Measurements from ENCODE around the gene CCDC57.
"Not testable (repeated sequence)": the region's sequence is repeated elsewhere in the genome, so short reads cannot be mapped to it uniquely, and the experiment has no call there.

CCDC57 gene

GRCh38 chr17:82177276-82177675 is 35.4 kb downstream of the CCDC57 start:
- DNase-seq (ENCODE audit: low read depth): no peak

GRCh38 chr17:82175951-82176350 is 36.7 kb downstream of the CCDC57 start:
- no peak for DNase-seq (ENCODE audit: low read depth)

- DNase-seq (ENCODE audit: low read depth): no peak
Measured at GRCh38 chr17:82175201-82175600, 37.4 kb downstream of the CCDC57 start.

- DNase-seq (ENCODE audit: low read depth): not testable (repeated sequence)
Measured at GRCh38 chr17:82174042-82174857, 38.4 kb downstream of the CCDC57 start.

- DNase-seq (ENCODE audit: low read depth): no peak
Measured at GRCh38 chr17:82173351-82174041, 39.1 kb downstream of the CCDC57 start.

- no peak for DNase-seq (ENCODE audit: low read depth)
Measured at GRCh38 chr17:82172486-82173160, 40.0 kb downstream of the CCDC57 start.

GRCh38 chr17:82171750-82172375 is 40.8 kb downstream of the CCDC57 start:
- DNase-seq (ENCODE audit: low read depth): no peak

- no peak for DNase-seq (ENCODE audit: low read depth)
Measured at GRCh38 chr17:82170412-82170961, 42.2 kb downstream of the CCDC57 start.

GRCh38 chr17:82168568-82168967 is 44.1 kb downstream of the CCDC57 start:
- no peak for DNase-seq (ENCODE audit: low read depth)

- no peak for DNase-seq (ENCODE audit: low read depth)
Measured at GRCh38 chr17:82167028-82167427, 45.6 kb downstream of the CCDC57 start.

GRCh38 chr17:82164853-82165252 is 47.8 kb downstream of the CCDC57 start:
- DNase-seq (ENCODE audit: low read depth): no peak

GRCh38 chr17:82161216-82161615 is 51.4 kb downstream of the CCDC57 start:
- DNase-seq (ENCODE audit: low read depth): no peak

GRCh38 chr17:82160075-82160474 is 52.6 kb downstream of the CCDC57 start:
- DNase-seq (ENCODE audit: low read depth): no peak

GRCh38 chr17:82158825-82159224 is 53.8 kb downstream of the CCDC57 start:
- DNase-seq (ENCODE audit: low read depth): no peak

- no peak for DNase-seq (ENCODE audit: low read depth)
Measured at GRCh38 chr17:82157046-82158035, 55.3 kb downstream of the CCDC57 start.

GRCh38 chr17:82156284-82156925 is 56.2 kb downstream of the CCDC57 start:
- no peak for DNase-seq (ENCODE audit: low read depth)

GRCh38 chr17:82155606-82156005 is 57.0 kb downstream of the CCDC57 start:
- DNase-seq (ENCODE audit: low read depth): no peak

GRCh38 chr17:82154881-82155331 is 57.7 kb downstream of the CCDC57 start:
- DNase-seq (ENCODE audit: low read depth): no peak

GRCh38 chr17:82153745-82154375 is 58.8 kb downstream of the CCDC57 start:
- DNase-seq (ENCODE audit: low read depth): peak; percentile 44

- DNase-seq (ENCODE audit: low read depth): no peak
Measured at GRCh38 chr17:82153295-82153691, 59.3 kb downstream of the CCDC57 start.
